GM18498 (cell line): ENCODE data around the gene NMT1.
A peak's percentile ranks its signal among the peaks of the same experiment; 100 is the strongest.

Source experiments
- ATAC-seq: cut with Tn5 transposase; IDR thresholded peaks from one replicate; pipeline ENCODE4 v1.9.1; 2021; ENCODE audit warnings: mild to moderate bottlenecking, moderate library complexity; ENCODE audit not compliant: unreplicated experiment

Gene NMT1

DNA sequence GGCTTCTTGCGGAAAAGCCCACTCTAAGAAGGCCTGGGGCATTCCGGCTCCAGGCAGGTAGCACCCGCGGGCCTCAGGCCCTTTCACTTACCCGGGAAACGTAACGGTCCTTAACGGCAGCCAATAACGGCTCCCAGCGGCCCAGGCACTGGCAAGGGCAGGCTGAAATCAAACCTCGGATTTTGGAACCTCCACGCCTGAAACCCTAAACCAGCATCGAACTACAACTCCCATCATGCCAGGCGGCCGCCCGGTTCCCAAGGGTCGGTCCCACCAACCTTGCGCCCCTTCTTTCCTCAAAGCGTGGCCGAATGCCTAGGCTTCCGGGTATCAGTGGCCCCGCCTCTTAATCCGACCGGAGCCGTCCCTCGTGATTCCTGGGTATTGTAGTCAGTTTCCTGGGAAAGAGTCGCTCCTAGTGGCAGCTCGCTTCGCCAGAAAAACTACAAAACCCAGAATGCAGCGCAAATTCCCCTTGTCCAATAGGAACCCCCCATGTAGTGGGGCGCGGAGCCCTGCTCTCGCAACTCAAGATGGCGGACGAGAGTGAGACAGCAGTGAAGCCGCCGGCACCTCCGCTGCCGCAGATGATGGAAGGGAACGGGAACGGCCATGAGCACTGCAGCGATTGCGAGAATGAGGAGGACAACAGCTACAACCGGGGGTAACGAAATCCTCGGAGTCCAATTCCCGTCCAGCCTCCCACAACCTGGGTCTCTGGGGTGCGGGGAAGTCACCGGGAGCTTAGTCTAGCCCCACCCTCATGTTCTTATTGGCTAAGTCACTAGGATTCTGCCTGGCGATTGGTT is at the start of gene NMT1:
Gene NMT1 (plus strand): TSS at position 521 of the 809 bp plus-strand sequence. CDS start 13 bp downstream, at position 534.
- ATAC-seq = peak; percentile 84

DNA sequence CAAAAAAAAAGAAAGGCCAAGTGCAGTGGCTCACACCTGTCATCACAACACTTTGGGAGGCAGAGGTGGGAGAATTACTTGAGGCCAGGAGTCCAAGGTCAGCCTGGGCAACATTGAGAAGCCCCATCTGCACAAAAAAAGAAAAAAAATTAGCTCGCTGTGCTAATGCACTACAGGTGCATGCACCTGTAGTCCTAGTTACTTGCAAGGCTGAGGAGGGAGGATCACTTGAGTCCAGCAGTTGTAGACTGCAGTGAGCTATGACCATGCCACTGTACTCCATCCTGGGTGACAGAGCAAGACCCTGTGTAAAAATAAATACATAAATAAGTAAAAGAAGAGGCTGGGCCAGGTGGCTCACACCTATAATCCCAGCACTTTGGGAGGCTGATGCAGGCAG is 49.4 kb upstream of the NMT1 start:
- ATAC-seq = no peak

DNA sequence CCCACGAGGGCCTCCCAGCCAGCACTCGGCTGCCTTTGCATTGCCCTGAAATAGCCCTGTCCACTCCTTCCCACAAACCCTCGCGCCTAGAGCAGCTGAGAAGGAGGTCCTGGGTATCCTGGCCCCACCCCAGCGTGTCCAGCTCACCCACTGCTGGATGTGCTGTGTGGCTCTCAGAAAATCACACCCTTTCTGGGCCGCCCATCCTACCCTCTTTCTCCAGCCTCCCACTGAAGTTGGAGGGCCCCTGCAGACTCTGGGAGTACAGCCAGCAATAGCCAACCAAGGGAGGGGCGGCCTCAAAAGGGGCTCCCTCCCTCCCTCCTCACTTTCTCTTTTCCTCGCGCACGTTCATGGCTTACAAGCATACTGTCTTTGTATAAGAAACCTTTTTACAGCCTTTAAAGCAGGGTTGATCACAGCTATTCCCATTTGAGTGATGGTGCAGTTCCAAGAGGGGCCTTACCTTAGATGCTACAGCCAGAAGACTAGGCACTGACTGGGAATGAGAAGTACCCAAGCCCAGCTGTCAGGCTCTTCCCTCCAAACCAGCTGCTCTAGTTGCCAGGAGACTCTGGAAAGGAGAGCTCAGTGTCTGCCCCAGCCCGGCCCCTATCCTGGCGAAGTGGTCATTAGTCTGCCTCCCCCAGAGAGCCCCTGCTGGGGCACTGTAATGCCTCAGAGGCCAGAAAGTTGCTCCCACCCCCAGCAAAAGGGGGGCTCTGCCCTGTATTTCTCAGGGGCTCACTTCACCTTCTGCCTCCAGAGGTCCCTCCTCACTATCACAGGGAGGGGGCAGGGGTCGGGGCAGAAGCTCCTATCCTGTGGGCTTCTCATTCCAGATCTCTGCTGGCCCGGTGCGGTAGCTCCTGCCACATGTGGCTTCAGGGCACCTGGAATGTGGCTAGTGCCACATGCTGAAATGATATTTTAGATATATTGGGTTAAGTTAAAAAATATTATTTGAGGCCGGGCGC is 47.8 kb upstream of the NMT1 start:
- no peak for ATAC-seq

- ATAC-seq = no peak
Observed at GRCh38 chr17:45016237-45016636, 44.9 kb upstream of the NMT1 start.

- ATAC-seq = no peak
Observed at GRCh38 chr17:45016823-45017222, 44.3 kb upstream of the NMT1 start.

GRCh38 chr17:45018514-45018847 is 42.6 kb upstream of the NMT1 start:
- no peak for ATAC-seq

DNA sequence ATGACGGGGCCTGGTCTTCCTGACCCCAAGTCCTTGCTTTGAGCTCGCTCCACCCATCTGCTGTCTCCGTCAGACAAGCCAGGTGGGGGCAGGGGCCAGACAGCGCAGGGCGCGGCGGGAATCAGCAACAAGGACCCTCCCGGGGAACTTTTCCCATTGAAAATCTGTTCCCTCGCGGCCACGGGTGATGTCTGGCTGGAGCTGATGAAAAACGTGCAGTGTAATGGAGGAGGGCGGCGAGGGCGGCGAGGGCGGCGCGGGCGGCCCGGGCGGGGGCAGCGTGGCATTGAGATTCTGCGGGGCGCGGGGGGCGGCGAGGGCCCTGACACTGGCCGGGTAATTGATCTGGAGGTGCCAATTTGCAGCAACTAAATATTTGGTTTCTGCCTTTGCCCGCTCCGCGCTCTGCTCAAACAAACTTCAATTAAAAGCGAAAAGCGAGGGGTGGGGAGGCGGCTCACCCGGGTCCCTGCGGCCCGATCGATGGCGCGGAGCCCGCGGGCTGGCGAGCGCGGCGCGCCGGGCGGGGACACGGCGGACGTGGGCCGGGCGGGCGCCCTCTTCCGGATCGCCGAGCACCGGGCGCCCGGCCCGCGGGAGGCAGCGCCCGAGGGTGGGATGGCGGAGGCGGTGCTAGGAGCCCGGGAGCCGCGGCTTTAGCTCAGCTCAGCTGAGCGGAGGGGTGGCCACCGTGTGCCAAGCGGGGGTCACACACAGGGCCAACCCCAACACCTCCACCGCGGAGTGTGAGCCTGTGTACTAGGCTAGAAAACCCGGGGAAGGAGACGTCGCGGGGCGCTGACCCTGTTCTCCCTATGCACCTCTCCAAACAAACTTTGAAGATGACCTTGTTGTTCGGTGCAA is 42.0 kb upstream of the NMT1 start:
- no peak for ATAC-seq

DNA sequence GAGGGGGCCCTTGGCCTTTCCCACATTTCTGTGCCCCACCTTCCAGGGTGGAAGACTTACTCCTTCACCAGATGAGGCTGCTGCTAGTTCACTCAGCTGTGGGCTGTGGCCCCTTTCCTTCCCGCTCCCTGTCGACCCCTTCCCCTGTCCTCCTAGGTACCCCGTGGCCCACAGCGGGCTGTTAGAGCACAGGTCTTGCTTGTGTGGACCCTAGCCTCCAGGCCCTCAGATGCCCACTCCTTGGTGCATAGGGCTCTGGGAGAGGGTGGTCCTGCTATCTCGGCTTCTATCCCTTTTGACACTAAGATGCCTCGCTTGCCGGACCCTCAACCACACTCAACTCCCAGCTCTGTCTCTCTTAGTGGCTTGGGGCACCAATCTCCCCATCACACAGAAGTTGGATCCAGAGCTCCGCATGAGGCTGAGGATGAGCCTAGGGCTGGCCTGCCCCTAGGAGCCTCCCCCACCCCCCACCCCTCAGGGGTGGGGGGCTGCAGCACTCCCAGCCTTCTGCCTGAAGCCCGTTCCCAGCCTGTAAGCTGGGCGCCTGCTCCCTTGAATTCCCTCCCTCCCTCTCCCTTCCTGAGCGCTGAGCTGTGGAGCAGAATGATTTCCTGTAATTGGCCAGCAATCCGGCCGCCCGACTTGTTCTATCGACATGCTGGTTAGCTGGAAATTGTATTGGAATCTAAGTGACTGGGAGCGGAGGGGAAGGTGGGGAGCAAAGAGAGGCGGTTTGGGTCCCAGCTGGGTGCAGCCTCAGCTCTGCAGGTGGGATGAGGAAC is 40.6 kb upstream of the NMT1 start:
- no peak for ATAC-seq

DNA sequence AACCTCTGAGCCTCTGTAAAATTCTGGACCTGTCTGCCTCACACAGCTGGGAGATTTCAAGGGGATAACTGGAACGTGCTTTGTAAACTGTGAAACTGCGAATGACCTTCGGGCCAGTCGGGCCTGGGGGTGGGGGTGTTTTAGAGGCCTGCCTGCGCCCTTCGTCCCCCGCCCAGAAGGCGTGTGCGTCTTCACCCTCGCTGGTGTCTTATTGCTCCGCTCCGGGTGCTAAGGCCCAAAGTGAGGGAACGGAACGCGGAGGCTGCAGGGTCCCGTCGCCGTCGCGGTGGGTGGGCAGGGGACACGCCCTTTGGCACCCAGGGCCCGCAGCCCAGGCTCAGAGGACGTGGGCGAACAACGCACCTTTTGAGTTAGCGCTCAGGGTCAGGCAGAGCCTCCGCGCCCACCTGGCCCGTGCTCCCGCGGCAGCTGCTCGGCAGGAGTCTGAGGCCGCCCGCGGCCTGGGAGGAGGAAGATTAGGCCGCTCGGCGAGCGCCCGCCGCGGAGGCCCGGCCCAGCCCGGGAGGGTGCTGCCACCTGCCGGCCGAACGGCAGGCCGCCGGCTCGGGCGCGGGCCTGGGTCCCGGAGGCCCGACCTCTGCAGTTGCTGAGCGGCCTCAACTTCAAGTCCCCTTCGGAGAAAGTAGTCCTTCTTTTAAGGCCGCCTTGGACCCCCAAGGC is 39.4 kb upstream of the NMT1 start:
- ATAC-seq = peak; percentile 45

- ATAC-seq = no peak
Observed at GRCh38 chr17:45022288-45022648, 38.8 kb upstream of the NMT1 start.

DNA sequence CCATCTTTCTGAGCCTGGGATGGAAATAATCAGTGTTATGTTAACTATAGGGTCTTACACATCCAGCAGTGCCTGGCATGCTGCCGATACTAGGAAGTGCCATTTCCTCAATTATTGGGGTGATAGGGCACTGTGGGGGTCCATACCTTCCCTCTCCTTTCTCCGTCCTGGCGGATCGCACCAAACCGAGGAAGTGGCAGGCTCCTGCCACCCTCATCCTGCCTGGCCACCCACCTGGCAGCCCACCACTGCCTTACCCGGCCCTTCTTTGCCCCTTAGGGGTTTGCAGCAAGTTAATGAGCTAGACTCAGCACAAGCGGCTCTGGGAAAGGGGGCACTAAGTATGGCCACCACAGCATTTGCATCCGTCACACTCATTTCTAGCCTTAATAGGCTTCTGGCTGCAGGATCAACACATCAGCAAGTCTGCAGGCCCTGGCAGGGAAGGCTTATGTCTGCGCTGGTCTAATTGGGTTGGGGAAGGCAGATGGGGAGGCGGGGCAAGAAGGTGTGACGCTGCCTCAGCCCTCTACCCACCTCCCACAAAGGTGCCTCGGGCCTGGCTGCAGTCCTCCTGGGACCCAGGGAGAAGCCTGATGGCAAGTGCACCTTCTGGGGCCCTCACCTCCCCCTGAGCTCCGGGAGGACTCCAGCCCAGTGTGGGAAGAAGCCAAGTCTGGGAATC is 38.3 kb upstream of the NMT1 start:
- no peak for ATAC-seq

- ATAC-seq = no peak
Observed at GRCh38 chr17:45029096-45029495, 32.0 kb upstream of the NMT1 start.

DNA sequence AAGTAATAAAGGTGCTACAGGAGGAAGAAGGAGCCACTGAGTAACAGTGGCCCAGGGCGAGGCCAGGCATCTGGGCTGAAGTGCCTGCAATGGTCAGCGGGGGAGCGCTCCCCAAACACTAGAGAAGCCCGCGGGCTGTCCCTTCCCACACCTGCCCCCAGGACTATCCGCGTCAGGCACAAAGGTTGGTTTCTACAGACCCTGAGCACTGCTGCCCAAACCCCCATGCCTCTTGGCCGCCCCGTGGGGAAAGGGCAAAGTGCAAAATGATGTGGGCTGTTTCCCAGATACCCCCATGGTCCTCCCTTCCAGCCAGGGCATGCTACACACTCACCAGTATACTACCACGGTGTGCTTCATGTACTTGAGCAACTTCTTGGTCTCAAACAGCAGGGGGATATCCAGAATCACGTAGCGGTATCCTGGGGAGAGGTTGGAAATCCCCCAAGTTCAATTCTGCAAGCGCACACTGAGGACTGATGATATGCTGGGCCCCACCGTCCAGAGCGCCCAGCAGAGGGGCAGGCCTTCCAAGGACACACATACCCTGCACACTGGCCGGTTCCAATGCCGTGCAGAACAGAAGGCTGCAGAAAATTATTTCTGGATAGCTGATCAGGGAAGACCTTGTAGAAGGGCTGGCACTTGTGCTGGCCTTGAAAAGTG is 31.2 kb upstream of the NMT1 start:
- ATAC-seq = no peak

DNA sequence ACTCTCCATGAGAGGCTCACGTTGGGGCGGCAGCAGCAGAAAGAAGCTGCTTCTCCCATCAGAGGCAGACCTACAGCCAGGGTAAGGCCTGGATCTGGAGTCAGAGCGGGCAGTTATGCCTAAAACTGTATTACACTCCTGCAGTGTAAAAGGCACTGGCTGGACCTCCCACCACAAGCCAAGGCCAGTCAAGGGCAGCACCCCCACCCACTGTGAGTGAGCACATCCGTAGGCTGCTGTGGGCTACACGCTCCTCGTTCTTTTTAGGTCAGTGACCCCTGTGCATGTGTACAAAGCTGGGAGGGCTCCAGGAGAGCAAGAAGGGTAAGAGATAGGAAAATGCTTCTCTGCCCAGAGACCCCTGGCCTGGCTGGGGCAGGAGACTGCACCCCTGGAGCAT is 30.4 kb upstream of the NMT1 start:
- ATAC-seq = no peak

DNA sequence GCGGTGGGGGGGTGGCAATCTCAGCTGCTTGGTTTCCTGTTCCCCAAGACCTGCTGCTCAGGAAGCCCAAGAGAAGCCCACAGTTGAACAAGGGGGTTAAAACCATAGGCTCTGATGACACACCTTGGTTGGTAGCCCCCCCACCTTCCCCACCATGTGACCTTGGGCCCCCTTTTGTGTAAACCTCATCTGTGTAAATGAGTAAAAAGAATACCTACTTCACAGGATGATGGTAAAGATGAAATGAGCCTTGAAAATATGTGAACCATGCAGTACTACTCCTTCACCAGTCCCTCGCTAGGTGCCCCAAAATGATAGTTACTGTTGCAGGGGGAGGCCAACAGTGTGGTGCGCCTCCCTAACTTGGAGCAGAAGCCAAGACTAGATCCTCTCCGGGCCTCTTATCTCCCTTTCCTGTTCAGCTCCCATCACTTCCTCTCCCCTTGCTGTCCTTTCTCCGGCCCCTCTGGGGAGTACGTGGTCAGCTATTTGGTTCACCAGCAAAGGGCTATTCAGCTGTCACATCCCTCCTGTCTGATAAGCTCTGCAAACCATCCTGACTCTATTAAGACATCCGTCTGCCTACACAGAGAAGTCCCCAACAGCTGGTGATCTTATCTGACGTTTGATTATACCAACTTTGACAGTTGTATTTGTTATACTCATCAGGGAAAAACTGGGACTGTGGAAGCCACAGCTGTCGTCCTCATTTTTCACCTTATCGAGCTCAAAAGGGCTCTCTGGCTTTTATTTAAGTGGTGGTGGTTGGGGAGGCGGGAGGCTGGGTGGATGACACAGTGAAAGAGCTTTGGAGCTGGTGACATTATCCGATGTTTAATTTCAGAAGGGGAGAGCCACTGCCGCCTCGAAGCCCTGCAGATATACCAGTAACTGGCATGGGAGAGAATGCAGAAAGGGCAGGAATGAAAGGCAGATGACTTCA is 29.6 kb upstream of the NMT1 start:
- ATAC-seq = no peak

- ATAC-seq = no peak
Observed at GRCh38 chr17:45032174-45032541, 29.0 kb upstream of the NMT1 start.

- ATAC-seq = no peak
Observed at GRCh38 chr17:45034599-45034998, 26.5 kb upstream of the NMT1 start.

DNA sequence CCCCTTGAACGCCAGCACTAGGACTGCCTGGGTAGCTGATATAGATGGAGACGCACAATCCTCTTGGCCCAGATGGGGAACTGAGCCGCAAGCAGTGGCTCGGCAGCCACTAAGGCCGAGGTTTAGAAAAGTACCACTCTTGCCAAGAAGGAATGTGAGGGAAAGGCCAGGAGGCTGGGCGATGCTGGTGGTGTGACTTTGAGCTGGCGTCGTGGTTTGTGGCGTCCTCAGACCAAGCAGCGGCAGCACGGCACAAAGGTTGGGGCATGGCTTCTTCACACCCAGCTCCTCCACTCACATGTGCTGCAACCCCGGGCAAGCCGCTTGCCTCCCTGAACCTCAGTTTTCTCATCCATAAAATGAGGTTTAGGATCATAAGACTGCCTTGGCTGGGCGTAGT is 25.3 kb upstream of the NMT1 start:
- ATAC-seq = no peak
